GM10266 (cell line): ENCODE measurements around the gene UFD1.
"Not testable (repeated sequence)": the region's sequence is repeated elsewhere in the genome, so short reads cannot be mapped to it uniquely, and the experiment has no call there.

Experiments used
- DNase-seq: peaks from one replicate; pipeline ENCODE4 v3.0.0; 2012; ENCODE audit errors: extremely low spot score
- CTCF ChIP-seq: IDR thresholded peaks from 2 replicates; pipeline ENCODE4 v1.5.1; 2012; ENCODE audit warnings: mild to moderate bottlenecking, low read depth; ENCODE audit not compliant: control insufficient read depth, insufficient read depth; ENCODE audit errors: missing control alignments

Gene UFD1

GRCh38 chr22:19440411-19441195 is 38.4 kb downstream of the UFD1 start:
- no peak for TF ChIP-seq CTCF
- no peak for DNase-seq

- no peak for TF ChIP-seq CTCF
- no peak for DNase-seq
Measured at GRCh38 chr22:19438298-19438697, 40.7 kb downstream of the UFD1 start.

GRCh38 chr22:19436444-19437161 is 42.4 kb downstream of the UFD1 start:
- not testable (repeated sequence) for DNase-seq

GRCh38 chr22:19434829-19435580 is 44.0 kb downstream of the UFD1 start:
- no peak for TF ChIP-seq CTCF
- DNase-seq, result no peak

- no peak for TF ChIP-seq CTCF
- no peak for DNase-seq
Measured at GRCh38 chr22:19434401-19434800, 44.6 kb downstream of the UFD1 start.

- no peak for TF ChIP-seq CTCF
- DNase-seq, result peak; percentile 97
Measured at GRCh38 chr22:19432133-19432851, 46.7 kb downstream of the UFD1 start, which contains the start of gene MRPL40. TSS of gene MRPL40 (plus strand) at chr22:19432545. CDS start at chr22:19432555, 10 bp downstream.

- TF ChIP-seq CTCF, result no peak
- DNase-seq, result peak; percentile 89
Measured at GRCh38 chr22:19431649-19432132, 47.3 kb downstream of the UFD1 start, which contains the start of gene HIRA. TSS of gene HIRA (minus strand) at chr22:19431733. CDS start at chr22:19431476, 257 bp downstream.
